Tibial nerve (tissue), 4 donors: Measurements from ENCODE around the gene VPS18. TPM values are rescaled to one million over a fixed set of nuclear protein-coding genes. Genes with fewer than 3 reads are reported as not detected.

Experiments used
- DNase-seq, 2 donors: peaks; one replicate each; pipeline ENCODE4 v3.0.0-alpha.2; 2019; ENCODE audit warnings: low spot score in 2 of 2
- H3K27ac ChIP-seq, 4 donors: fragments of 200-600 bp; sonication (generic) in 3 of 4; one replicate each; pipeline ENCODE4 v1.5.1; 2017 to 2019; ENCODE audit warnings: mild to moderate bottlenecking in 1 of 4
- H3K27me3 ChIP-seq, 2 donors: fragments of 200-600 bp; sonication (generic) in 1 of 2; one replicate each; pipeline versions ENCODE4 v1.5.1 to v1.6.0; 2017 to 2019
- H3K36me3 ChIP-seq, 3 donors: fragments of 200-600 bp; sonication (generic); one replicate each; pipeline ENCODE4 v1.5.1; 2018 to 2019
- H3K4me1 ChIP-seq, 4 donors: fragments of 200-600 bp; sonication (generic) in 3 of 4; one replicate each; pipeline ENCODE4 v1.5.1; 2017 to 2019
- H3K4me3 ChIP-seq, 4 donors: fragments of 200-600 bp; sonication (generic) in 3 of 4; one replicate each; pipeline ENCODE4 v1.5.1; 2017 to 2019; ENCODE audit warnings: mild to moderate bottlenecking in 1 of 4, moderate library complexity in 1 of 4
- H3K9me3 ChIP-seq, 4 donors: fragments of 200-600 bp; sonication (generic) in 3 of 4; one replicate each; pipeline ENCODE4 v1.5.1; 2017 to 2019
- EP300 ChIP-seq, 2 donors: sonication (generic); formaldehyde crosslinking; IDR thresholded peaks; one replicate each; pipeline ENCODE4 v1.6.1; 2017; ENCODE audit warnings: antibody characterized with exemption in 2 of 2, mild to moderate bottlenecking in 1 of 2
- POLR2A ChIP-seq, 2 donors: fragments of 450-650 bp; IDR thresholded peaks; one replicate each; pipeline ENCODE4 v1.6.1; 2017; ENCODE audit warnings: antibody characterized with exemption in 2 of 2, mild to moderate bottlenecking in 2 of 2, moderate library complexity in 2 of 2
- WGBS, 2 donors: methylation state at CpG; one replicate each; pipeline ENCODE4 v1.1.5; 2018; 5-methylcytosine and 5-hydroxymethylcytosine counted together
- small RNA-seq: library from RNA; depleted of rRNA; stranded (forward); fragments of <200 nt; gene quantifications from one replicate; pipeline ENCODE3, GENCODE V24; 2016
- total RNA-seq, 4 donors: library from RNA; depleted of rRNA; stranded (reverse); fragments of >200 nt; gene quantifications; one replicate each; pipeline ENCODE4 v1.1.0, GENCODE V29; 2016
- TF ChIP-seq, protein P1 (sequence below), 5 experiments: fragments of 200-600 bp in 3 of 5; fragments of 450-650 bp in 2 of 5; sonication (generic) in 3 of 5; IDR thresholded peaks; one replicate each; pipeline ENCODE4 v1.5.1; 2016 to 2019; ENCODE audit warnings: antibody characterized with exemption in 5 of 5, mild to moderate bottlenecking in 3 of 5, moderate library complexity in 2 of 5

Gene VPS18
- total RNA-seq, 4 donors from 2014 or later: 22.2 to 29.2 (median 25.2) TPM

- H3K27me3 ChIP-seq: peaks cover 0 to 10% of the 10 kb centered on the region in 2 donors
- H3K36me3 ChIP-seq: no peaks in the 10 kb centered on the region
- H3K4me3 ChIP-seq: no peak overlapping the region
- H3K4me1 ChIP-seq: peaks cover 0 to 21% (median 5%) of the 10 kb centered on the region in 4 donors
- H3K9me3 ChIP-seq: no peaks in the 10 kb centered on the region
- DNase-seq: no peak
- 65% methylated on average over 7 of the region's 7 CpGs for WGBS, 2 donors
- TF ChIP-seq, protein P1, sequence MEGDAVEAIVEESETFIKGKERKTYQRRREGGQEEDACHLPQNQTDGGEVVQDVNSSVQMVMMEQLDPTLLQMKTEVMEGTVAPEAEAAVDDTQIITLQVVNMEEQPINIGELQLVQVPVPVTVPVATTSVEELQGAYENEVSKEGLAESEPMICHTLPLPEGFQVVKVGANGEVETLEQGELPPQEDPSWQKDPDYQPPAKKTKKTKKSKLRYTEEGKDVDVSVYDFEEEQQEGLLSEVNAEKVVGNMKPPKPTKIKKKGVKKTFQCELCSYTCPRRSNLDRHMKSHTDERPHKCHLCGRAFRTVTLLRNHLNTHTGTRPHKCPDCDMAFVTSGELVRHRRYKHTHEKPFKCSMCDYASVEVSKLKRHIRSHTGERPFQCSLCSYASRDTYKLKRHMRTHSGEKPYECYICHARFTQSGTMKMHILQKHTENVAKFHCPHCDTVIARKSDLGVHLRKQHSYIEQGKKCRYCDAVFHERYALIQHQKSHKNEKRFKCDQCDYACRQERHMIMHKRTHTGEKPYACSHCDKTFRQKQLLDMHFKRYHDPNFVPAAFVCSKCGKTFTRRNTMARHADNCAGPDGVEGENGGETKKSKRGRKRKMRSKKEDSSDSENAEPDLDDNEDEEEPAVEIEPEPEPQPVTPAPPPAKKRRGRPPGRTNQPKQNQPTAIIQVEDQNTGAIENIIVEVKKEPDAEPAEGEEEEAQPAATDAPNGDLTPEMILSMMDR (IDR thresholded peaks at IDR 0.05): no peak
- TF ChIP-seq POLR2A (IDR thresholded peaks at IDR 0.05) (no peak), EP300 (IDR thresholded peaks at IDR 0.05) (no peak)
- no peak overlapping the region for H3K27ac ChIP-seq
These were observed 55.5 kb downstream of the VPS18 start for GRCh38 chr15:40949756-40950207.

GRCh38 chr15:40951764-40952163 lies 57.5 kb downstream of the VPS18 start:
- TF ChIP-seq, protein P1 (IDR thresholded peaks at IDR 0.05): no peak
- no peak for TF ChIP-seq POLR2A (IDR thresholded peaks at IDR 0.05)
- Histone ChIP-seq H3K27me3 (peaks cover 0 to 10% of the 10 kb centered on the region in 2 donors), H3K9me3 (no peaks in the 10 kb centered on the region), H3K4me1 (peaks cover 0 to 21% (median 5%) of the 10 kb centered on the region in 4 donors), H3K27ac (no peak overlapping the region), H3K36me3 (no peaks in the 10 kb centered on the region), H3K4me3 (no peak overlapping the region)
- WGBS, 2 donors: 78 to 80% methylated on average over 4 of the region's 4 CpGs
- no peak for DNase-seq

GRCh38 chr15:40952301-40952900 lies 58.2 kb downstream of the VPS18 start:
- Histone ChIP-seq H3K27ac (peak overlapping the region in 2 of 4 donors; percentile 35 to 72), H3K36me3 (no peaks in the 10 kb centered on the region), H3K4me1 (peaks cover 0 to 21% (median 5%) of the 10 kb centered on the region in 4 donors), H3K9me3 (no peaks in the 10 kb centered on the region), H3K27me3 (peaks cover 0 to 10% of the 10 kb centered on the region in 2 donors), H3K4me3 (peak overlapping the region; percentile 32 to 70 (median 62))
- no peak for DNase-seq
- 72 to 87% methylated on average over 9 to 10 of the region's 23 CpGs for WGBS, 2 donors
- no peak for TF ChIP-seq EP300 (IDR thresholded peaks at IDR 0.05)
- TF ChIP-seq, protein P1 (IDR thresholded peaks at IDR 0.05): no peak

GRCh38 chr15:40952901-40953712 lies 58.9 kb downstream of the VPS18 start, which contains the start of gene CHAC1:
CHAC1 (plus strand) TSS chr15:40953471; CDS start chr15:40953584, 113 bp downstream.
- no peaks in the 10 kb centered on the region for H3K36me3 ChIP-seq
- WGBS, 2 donors: 1 to 4% methylated on average over 17 to 18 of the region's 72 CpGs
- TF ChIP-seq, protein P1 (IDR thresholded peaks at IDR 0.05): no peak
- TF ChIP-seq POLR2A (IDR thresholded peaks at IDR 0.05): peak in 1 of 2 donors; percentile 18
- peak within 1 kb of the TSS; percentile 32 to 70 (median 62) for H3K4me3 ChIP-seq
- DNase-seq: peak; percentile 76 to 83
- peaks cover 0 to 21% (median 5%) of the 10 kb centered on the region in 4 donors for H3K4me1 ChIP-seq
- H3K27me3 ChIP-seq: peaks cover 0 to 10% of the 10 kb centered on the region in 2 donors
- peak within 1 kb of the TSS in 2 of 4 donors; percentile 35 to 72 for H3K27ac ChIP-seq
- H3K9me3 ChIP-seq: no peaks in the 10 kb centered on the region

Small RNA genes within 50 kb of the gene (small RNA-seq; reads per million reads assigned to genes)
- gene AC025166.1 (not detected), gene ISCA1P4 (not detected)

Other genes starting within 250 kb of the VPS18 start
- gene RAD51, start 199.3 kb upstream of the VPS18 start, total RNA-seq: under 1 TPM in 2 of 4 donors, not detected in 2; 0.42 to 0.59 TPM
- 10 to 100 TPM; 26.7 to 41.1 (median 39.1) TPM for gene RMDN3, start 139.2 kb upstream of the VPS18 start, total RNA-seq
- gene GCHFR, start 130.4 kb upstream of the VPS18 start, total RNA-seq: 10 to 100 TPM; 24.5 to 49.4 (median 44.1) TPM
- gene C15orf62, start 124.5 kb upstream of the VPS18 start, total RNA-seq: under 1 TPM in 1 of 4 donors, not detected in 3; 0.59 TPM
- 10 to 100 TPM; 19.0 to 48.5 (median 34.2) TPM for gene ZFYVE19, start 87.4 kb upstream of the VPS18 start, total RNA-seq
- gene DNAJC17, start 87.0 kb upstream of the VPS18 start, total RNA-seq: 10 to 100 TPM; 23.9 to 61.5 (median 36.3) TPM
- not detected for gene PPP1R14D, start 65.7 kb upstream of the VPS18 start, total RNA-seq
- gene SPINT1, start 50.4 kb upstream of the VPS18 start, total RNA-seq: 10 to 100 TPM in 1 of 4 donors, 1 to 10 TPM in 3; 1.1 to 12.0 (median 4.2) TPM
- gene RHOV, start 20.2 kb upstream of the VPS18 start, total RNA-seq: under 1 TPM in 2 of 4 donors, not detected in 2; 0.39 to 0.60 TPM
- 10 to 100 TPM in 1 of 4 donors, 1 to 10 TPM in 3; 4.2 to 11.2 (median 7.1) TPM for gene DLL4, start 34.9 kb downstream of the VPS18 start, total RNA-seq
- 1 to 10 TPM in 1 of 4 donors, not detected in 3; 2.7 TPM for gene CHAC1, start 59.0 kb downstream of the VPS18 start, total RNA-seq
- gene INO80, start 221.8 kb downstream of the VPS18 start, total RNA-seq: 10 to 100 TPM; 21.6 to 40.8 (median 33.2) TPM